ENCODE measurements around the gene SMPDL3A. TPM values are rescaled to one million over a fixed set of nuclear protein-coding genes. Genes with fewer than 3 reads are reported as not detected.

Gene SMPDL3A
- total RNA-seq, 1 experiment from 2014 or later: 0.59 TPM

GRCh38 chr6:122753688-122754056, 35.4 kb upstream of the SMPDL3A start:
- H3K4me2 ChIP-seq (ENCODE audit: insufficient read depth, insufficient read length, low read length): no peak overlapping the region
- no peak overlapping the region for H3K27ac Mint-ChIP-seq

More at GRCh38 chr6:122753688-122754056, 35.4 kb upstream of the SMPDL3A start:
- H3K27me3 Mint-ChIP-seq (ENCODE audit: low read depth): peaks cover 15% of the 10 kb centered on the region
- Histone ChIP-seq H4K8ac (replicated peaks; ENCODE audit: insufficient read length, low read depth, low read length) (no peak overlapping the region), H3T11ph (ENCODE audit: low read length) (no peak overlapping the region), H2BK5ac (ENCODE audit: insufficient read length, low read length) (no peak overlapping the region), H3K9me3 (ENCODE audit: control insufficient read depth, low read depth, low read length) (no peaks in the 10 kb centered on the region), H3K18ac (ENCODE audit: insufficient read length, low read depth, low read length) (no peak overlapping the region), H3K4me1 (ENCODE audit: insufficient read depth, low read length) (peaks cover 4% of the 10 kb centered on the region; the same call in 1 of the 2 replicates), H2BK12ac (ENCODE audit: insufficient read length, low read depth, low read length) (no peak overlapping the region), H3K14ac (ENCODE audit: insufficient read depth, low read length) (no peak overlapping the region), H2BK120ac (ENCODE audit: low read depth, low read length, poor library complexity, severe bottlenecking) (no peak overlapping the region), H2BK15ac (ENCODE audit: low read depth, low read length) (no peak overlapping the region), H2AFZ (ENCODE audit: low read length) (no peak overlapping the region), H3K23me2 (ENCODE audit: insufficient read length, low read depth, low read length, poor library complexity, severe bottlenecking) (no peaks in the 10 kb centered on the region), H3K9ac (ENCODE audit: extremely low read depth, insufficient read length, low read length) (no peak overlapping the region), H3K27me3 (ENCODE audit: insufficient read depth, low read length) (peaks cover 3% of the 10 kb centered on the region; the same call in 1 of the 2 replicates), H4K5ac (ENCODE audit: insufficient read length, low read depth, low read length) (no peak overlapping the region), H4K20me1 (ENCODE audit: control insufficient read depth, insufficient read depth, insufficient read length) (no peaks in the 10 kb centered on the region), H3K4ac (ENCODE audit: low read depth, low read length) (no peak overlapping the region), H4K91ac (ENCODE audit: insufficient read length, low read depth, low read length) (no peak overlapping the region), H3K56ac (ENCODE audit: insufficient read length, low read depth, low read length) (no peak overlapping the region), H3K23ac (ENCODE audit: insufficient read length, low read depth, low read length) (no peak overlapping the region), H2AK5ac (ENCODE audit: insufficient read length, low read length) (no peak overlapping the region), H2BK20ac (ENCODE audit: low read depth, low read length, poor library complexity, severe bottlenecking) (no peak overlapping the region), H3K27ac (ENCODE audit: insufficient read length, low read depth, low read length) (no peak overlapping the region), H3K79me1 (ENCODE audit: insufficient read depth, low read depth, low read length, poor library complexity, severe bottlenecking) (no peaks in the 10 kb centered on the region), H3K79me2 (ENCODE audit: insufficient read depth, low read length) (no peaks in the 10 kb centered on the region)
- no CpG with 5 or more reads among the region's 5 CpGs for WGBS (ENCODE audit: extremely low coverage, insufficient read length, low lambda C conversion rate)
- peaks cover 29 to 38% of the 10 kb centered on the region in 2 experiments for H3K4me1 Mint-ChIP-seq
- peaks cover 0 to 9% (median 4%) of the 10 kb centered on the region in 3 experiments; a peak in 3 of 7 replicates for H3K36me3 Mint-ChIP-seq (ENCODE audit: insufficient read depth in 1 of 3, low read depth in 3 of 3)
- no peak for TF ChIP-seq CTCF (conservative IDR thresholded peaks at IDR 0.05)
- peaks cover 4 to 11% of the 10 kb centered on the region in 2 experiments for H3K9me3 Mint-ChIP-seq
- no peak overlapping the region for H3K4me3 Mint-ChIP-seq
- no peak for DNase-seq
